Right hindlimb (tissue), 1 donor: ENCODE results near the gene NIM1K.
"Not testable (repeated sequence)": the region's sequence is repeated elsewhere in the genome, so short reads cannot be mapped to it uniquely, and the experiment has no call there.

Experiments
- DNase-seq: peaks from one replicate; pipeline ENCODE4 v3.0.0-alpha.2; 2018

The NIM1K gene

GRCh38 chr5:43190755-43191603, 1.0 kb upstream of the NIM1K start:
- DNase-seq, result peak; percentile 27

DNA sequence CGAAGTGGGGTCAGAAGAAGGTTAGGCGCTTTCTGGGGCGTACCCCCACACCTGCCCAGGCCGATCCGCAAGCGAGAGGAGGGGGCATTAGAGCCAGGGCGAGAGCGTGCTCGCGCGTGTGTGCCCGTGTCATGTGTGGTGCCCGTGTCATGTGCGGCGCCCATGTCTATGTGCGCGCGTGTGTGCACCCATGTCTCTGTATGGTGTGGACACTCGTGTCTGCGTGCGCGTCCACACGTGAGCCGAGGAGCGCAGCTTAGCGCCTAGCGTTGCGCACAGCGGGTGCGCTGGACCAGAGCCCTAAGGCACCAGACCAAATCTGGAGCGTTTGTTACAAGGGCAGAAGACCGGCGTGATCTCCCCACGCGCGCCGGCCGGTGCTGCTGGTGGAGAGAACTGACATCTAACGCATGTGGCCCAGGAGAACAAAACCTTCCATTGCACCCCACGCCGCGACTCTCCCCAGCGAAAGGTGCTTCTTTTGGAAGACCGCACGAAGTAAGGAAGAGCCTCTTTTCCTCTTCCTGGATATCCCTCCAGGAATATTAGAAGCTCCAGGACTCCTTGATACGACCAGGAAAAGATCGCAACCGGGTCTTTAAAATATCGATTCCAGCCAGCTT, 644 bp downstream of the NIM1K start:
- peak; percentile 24 for DNase-seq

- DNase-seq, result peak; percentile 40
These were observed 1.3 kb downstream of the NIM1K start for GRCh38 chr5:43193181-43193893.

GRCh38 chr5:43193894-43194265, 1.9 kb downstream of the NIM1K start:
- DNase-seq, result no peak

- no peak for DNase-seq
These were observed 3.7 kb downstream of the NIM1K start for GRCh38 chr5:43195670-43196265.

- no peak for DNase-seq
These were observed 5.5 kb downstream of the NIM1K start for GRCh38 chr5:43197535-43197934.

GRCh38 chr5:43201442-43201841, 9.4 kb downstream of the NIM1K start:
- not testable (repeated sequence) for DNase-seq

DNA sequence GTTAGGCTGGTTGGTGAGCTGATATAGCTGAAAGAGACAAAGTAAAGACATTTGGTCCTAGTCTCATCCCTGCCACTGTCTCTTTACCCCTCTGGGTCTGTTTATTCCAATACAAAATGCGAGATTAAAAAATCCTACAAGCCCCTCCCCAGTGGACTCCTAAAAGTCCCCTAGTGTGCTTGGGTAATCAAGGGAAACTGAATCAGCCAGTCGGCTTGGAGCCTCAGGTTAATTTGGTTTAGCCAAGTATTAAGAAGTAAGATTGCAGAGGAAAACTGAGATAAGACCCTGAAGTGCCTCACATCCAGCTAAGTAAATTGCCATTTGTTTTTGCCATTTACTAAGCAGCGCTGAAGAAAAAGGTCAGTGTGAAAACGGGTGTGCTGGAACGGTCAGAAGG, 10.4 kb downstream of the NIM1K start:
- no peak for DNase-seq

DNA sequence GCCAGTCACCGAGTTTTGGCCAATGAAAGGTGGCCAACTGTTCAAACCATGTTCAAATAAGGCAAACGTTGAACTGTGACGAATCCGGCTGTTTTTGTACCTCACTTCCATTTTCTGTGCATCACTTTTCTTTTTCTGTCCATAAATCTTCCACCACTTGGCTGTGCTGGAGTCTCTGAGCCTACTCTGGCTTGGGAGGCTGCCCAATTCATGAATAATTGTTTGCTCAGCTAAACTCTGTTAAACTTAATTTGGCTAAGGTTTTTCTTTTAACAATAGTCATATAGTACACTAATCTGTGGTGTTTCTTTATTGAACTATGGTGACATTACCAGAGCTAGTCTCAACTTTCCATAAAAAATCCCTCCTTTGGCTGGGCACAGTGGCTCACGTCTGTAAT, 11.3 kb downstream of the NIM1K start:
- DNase-seq, result no peak

- DNase-seq, result no peak
These were observed 12.9 kb downstream of the NIM1K start for GRCh38 chr5:43204958-43205357.

DNA sequence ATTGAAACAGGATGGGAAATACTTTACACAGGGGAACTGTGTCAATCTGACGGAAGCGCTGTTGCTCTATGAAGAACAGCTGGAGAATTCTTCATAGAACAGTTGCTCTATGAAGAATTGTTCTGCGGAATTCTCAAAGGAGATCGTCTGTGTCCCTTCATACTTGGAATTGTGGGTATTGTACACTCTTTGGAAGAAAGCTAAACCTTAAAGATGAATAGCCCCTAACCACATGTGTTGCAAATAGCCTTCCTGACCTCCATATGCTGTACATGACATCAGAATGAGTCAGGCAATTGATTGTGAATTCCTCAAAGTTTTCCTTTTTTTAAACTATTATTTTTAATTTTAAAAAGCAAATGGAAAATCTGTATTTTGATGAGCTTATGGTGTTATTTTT, 15.6 kb downstream of the NIM1K start:
- no peak for DNase-seq

GRCh38 chr5:43208658-43209057, 16.6 kb downstream of the NIM1K start:
- no peak for DNase-seq

DNA sequence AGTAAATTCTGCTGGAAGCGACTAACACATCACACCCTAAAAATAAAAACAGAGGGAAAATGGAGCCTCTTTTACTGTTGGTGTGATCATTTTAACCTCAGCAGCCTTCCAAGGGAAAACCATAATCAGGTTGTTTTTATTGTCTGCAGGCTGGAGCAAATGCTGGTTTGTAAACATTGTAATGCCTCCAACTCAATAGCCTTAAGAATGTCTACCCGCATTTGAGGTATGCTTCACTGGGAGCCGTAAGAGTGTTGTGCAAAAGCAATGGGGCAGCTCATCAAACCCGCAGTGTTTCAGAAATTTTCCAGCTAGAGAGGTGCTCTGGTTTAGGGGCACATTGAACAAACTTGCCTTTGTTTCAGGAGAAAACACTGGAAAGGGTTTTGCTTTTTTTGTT, 17.0 kb downstream of the NIM1K start:
- no peak for DNase-seq

- no peak for DNase-seq
These were observed 17.8 kb downstream of the NIM1K start for GRCh38 chr5:43209833-43210232.

DNA sequence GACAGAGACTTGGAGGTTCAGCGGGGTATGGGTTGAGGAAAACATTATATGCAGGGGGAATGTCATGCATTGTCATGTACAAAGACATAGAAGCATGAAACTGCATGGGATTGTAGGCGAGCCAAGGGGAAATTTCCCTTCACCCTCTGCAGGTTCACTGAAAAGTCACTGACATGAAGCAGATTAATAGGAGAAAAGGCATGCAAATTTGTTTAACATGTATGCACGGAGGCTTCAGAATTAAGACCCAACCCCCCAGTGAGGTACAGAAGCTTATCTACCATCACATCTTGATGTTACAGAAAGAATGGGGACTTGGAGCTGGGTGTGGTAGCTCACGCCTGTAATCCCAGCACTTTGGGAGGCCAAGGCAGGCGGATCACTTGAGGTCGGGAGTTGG, 18.5 kb downstream of the NIM1K start:
- no peak for DNase-seq

- DNase-seq, result no peak
These were observed 21.9 kb downstream of the NIM1K start for GRCh38 chr5:43213951-43214350.

DNA sequence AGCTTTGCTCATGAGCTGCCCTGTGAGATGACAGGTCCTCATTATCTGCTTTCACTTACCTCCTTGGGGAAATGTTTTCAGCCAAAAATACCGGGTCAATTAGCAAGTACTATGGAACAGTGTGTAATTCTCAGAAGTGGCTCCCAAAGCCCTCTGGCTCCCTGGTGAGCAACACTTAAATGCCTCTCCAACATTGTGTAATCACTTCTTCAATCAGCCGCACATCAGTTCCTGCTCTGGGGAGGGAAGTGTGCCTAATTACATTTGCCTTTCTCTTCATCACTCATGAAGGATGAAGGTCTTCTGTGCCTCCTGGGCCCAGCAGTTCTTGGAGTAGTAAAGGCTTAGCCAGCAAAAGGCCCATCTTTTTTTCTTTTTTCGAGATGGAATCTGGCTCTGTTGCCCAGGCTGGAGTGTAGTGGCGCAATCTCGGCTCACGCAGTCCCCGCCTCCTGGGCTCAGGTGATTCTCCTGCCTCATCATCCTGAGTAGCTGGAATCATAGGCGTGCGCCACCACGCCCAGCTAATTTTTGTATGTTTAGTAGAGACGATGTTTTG, 23.1 kb downstream of the NIM1K start:
- DNase-seq, result no peak

- no peak for DNase-seq
These were observed 24.9 kb downstream of the NIM1K start for GRCh38 chr5:43216941-43217340.

- DNase-seq, result no peak
These were observed 27.1 kb downstream of the NIM1K start for GRCh38 chr5:43219120-43219519.

DNA sequence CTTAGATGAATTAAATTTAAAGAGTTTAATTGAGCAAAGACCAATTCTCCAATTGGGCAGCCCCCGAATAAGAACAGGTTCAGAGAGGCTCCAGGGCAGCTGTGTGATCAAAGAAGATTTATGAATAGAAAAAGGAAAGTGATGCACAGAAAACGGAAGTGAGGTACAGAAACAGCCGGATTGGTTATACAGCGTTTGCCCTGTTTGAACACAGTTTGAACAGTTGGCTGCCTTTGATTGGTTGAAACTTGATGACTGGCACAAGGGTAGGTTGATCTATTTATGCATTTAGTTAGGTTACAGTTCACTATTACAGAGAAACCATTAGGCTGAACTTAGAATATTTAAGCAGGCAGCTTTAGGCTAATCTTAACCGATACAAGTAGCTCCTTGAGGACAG, 29.5 kb downstream of the NIM1K start:
- DNase-seq, result no peak

DNA sequence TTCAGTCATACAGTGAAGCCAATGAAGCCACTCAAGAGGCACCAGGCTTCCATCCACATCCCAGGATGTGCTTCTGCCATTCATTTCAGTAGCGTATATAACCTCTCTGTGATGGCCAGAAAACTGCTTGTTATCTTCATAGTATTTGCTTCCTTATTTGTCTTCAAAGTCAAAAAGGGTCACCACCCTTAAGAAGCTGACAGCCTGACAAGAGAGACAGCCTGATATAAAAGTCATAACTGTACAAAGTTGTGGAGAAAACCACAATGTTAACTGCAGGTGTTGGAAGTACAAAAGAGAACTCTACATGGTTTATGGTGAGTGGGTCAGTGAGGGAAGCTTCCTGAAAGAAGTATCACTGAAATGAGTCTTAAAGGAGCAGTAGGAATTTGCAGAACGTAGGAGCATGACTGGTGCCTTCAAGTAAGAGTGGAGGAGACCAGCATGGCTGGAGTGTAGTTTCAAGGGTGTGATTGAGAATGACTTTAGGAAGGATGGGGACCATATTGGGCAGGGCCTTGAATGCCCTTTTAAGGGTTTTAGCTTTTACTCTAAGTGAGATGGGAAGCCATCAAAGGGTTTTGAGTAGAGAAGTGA, 33.7 kb downstream of the NIM1K start:
- no peak for DNase-seq

DNA sequence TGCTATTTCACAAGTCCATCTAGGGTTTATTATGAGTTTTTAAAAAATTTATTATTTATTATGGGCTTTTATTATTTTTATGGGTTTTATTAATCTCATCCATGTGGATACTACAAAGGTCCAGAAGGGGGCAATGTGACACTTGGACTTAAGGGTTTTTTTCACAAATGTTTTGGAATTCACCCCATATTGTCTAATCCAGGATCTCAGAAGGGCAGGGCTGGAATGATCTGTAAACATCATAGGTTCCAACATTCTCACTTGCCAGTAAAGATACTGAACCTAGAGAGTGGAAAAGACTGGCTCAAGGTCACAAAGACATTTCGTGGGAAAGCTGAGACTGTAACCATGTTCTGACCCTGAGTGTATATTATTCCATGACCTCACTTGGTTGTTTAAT, 35.6 kb downstream of the NIM1K start:
- DNase-seq, result no peak

GRCh38 chr5:43230707-43231106, 38.7 kb downstream of the NIM1K start:
- no peak for DNase-seq
